ENCODE results near the gene OS9. TPM values are rescaled to one million over a fixed set of nuclear protein-coding genes. Genes with fewer than 3 reads are reported as not detected.

Gene OS9
- total and polyA plus RNA-seq, 4 donors = 136 to 357 (median 216) TPM

- peaks cover 0 to 11% (median 4%) of the 10 kb centered on the region in 4 donors for H3K27me3 ChIP-seq (ENCODE audit: control insufficient read depth in 4 of 4, insufficient read depth in 4 of 4, low read length in 3 of 4)
- DNase-seq (ENCODE audit: low spot score) = no peak
- peaks cover 0 to 24% (median 15%) of the 10 kb centered on the region in 4 donors for H3K4me1 ChIP-seq (ENCODE audit: control insufficient read depth in 4 of 4, insufficient read depth in 4 of 4, low read length in 3 of 4)
- H3K9me3 ChIP-seq (ENCODE audit: control insufficient read depth in 4 of 4, low read length in 3 of 4) = no peaks in the 10 kb centered on the region
- peaks cover 0 to 7% (median 0%) of the 10 kb centered on the region in 4 donors for H3K36me3 ChIP-seq (ENCODE audit: control insufficient read depth in 4 of 4, insufficient read depth in 3 of 4, low read depth in 1 of 4, low read length in 3 of 4)
- TF ChIP-seq MAX (IDR thresholded peaks at IDR 0.05) (no peak), REST (IDR thresholded peaks at IDR 0.05) (peak; percentile 96), FOXA1 (IDR thresholded peaks at IDR 0.05) (no peak)
- no peak overlapping the region for H3K4me3 ChIP-seq (ENCODE audit: low read depth in 1 of 3, low read length in 3 of 3)
- H3K9ac ChIP-seq (ENCODE audit: low read depth in 1 of 2, low read length in 2 of 2) = no peak overlapping the region
- WGBS = 93% methylated on average over 3 of the region's 3 CpGs
- no peak overlapping the region for H3K27ac ChIP-seq (ENCODE audit: low read depth in 1 of 2, low read length in 2 of 2)
These were observed 66.5 kb downstream of the OS9 start for GRCh38 chr12:57760347-57760982.

- no peak for DNase-seq (ENCODE audit: low spot score)
- Histone ChIP-seq H3K4me3 (ENCODE audit: low read depth in 1 of 3, low read length in 3 of 3) (no peak overlapping the region), H3K27me3 (ENCODE audit: control insufficient read depth in 4 of 4, insufficient read depth in 4 of 4, low read length in 3 of 4) (peaks cover 0 to 11% (median 5%) of the 10 kb centered on the region in 4 donors), H3K27ac (ENCODE audit: low read depth in 1 of 2, low read length in 2 of 2) (no peak overlapping the region), H3K9me3 (ENCODE audit: control insufficient read depth in 4 of 4, low read length in 3 of 4) (no peaks in the 10 kb centered on the region), H3K9ac (ENCODE audit: low read depth in 1 of 2, low read length in 2 of 2) (no peak overlapping the region), H3K36me3 (ENCODE audit: control insufficient read depth in 4 of 4, insufficient read depth in 3 of 4, low read depth in 1 of 4, low read length in 3 of 4) (peaks cover 0 to 7% (median 0%) of the 10 kb centered on the region in 4 donors), H3K4me1 (ENCODE audit: control insufficient read depth in 4 of 4, insufficient read depth in 4 of 4, low read length in 3 of 4) (peaks cover 3 to 28% (median 19%) of the 10 kb centered on the region in 4 donors)
- 94% methylated on average over 4 of the region's 4 CpGs for WGBS
- TF ChIP-seq CTCF (IDR thresholded peaks at IDR 0.05; ENCODE audit: low read depth, low read length, missing input control) (no peak), SP1 (IDR thresholded peaks at IDR 0.05) (no peak), REST (IDR thresholded peaks at IDR 0.05) (no peak), EGR1 (IDR thresholded peaks at IDR 0.05; ENCODE audit: low read depth in 2 of 2) (no peak), HNF4A (conservative IDR thresholded peaks at IDR 0.05) (no peak)
These were observed 67.6 kb downstream of the OS9 start for GRCh38 chr12:57761391-57761998.
